Activated CD4-positive, alpha-beta T cell treated with anti-CD3 and anti-CD28 coated beads for 1 hour (primary cell): ENCODE data around the gene AATF.

Experiments used
- DNase-seq: peaks from one replicate; pipeline ENCODE4 v3.0.0-alpha.2; 2020

The AATF gene

GRCh38 chr17:36942631-36943125 is 6.1 kb upstream of the AATF start:
- DNase-seq: no peak

- DNase-seq: no peak
These were observed 5.2 kb upstream of the AATF start for GRCh38 chr17:36943250-36944191.

DNA sequence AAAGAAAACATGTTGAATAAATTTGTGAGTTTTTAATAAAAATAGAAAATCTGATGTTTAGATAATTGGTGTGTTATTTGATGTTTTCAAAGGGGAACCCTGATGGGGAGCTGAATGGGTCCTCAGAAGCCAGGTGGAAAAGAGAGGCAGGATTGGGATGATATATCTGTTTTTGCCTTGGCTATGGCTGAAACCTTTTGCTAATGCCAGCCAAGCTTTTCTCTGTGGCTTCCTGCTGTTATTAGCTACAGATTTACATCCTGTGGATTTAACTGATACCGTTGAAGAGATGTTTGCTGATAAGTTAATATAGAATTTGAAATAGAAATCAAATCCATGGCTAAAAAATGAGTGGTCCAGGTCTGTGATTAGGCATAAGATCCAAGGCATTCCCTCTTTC is 4.2 kb upstream of the AATF start:
- DNase-seq: no peak

DNA sequence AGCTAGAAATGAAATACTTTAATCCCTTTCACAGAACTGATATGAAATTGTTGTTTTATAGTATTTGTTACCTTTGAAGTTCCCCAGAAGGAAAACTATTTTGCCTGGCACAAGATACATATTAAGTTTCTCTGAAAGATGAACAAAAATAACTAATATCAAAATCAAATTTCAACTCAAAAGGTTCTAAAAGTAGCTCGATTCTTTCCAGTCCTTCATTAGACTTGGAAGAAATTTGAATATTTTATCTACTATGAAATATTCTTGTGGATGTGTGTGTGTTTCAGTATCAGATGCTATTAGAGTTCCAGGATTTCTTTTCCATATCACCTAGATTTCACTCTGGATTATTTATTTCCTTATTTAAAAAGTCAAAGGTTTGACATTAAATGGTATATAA is 3.6 kb upstream of the AATF start:
- DNase-seq: no peak

- DNase-seq: no peak
These were observed 2.6 kb upstream of the AATF start for GRCh38 chr17:36945959-36946725.

GRCh38 chr17:36946726-36947091 is 2.0 kb upstream of the AATF start:
- DNase-seq: no peak

- no peak for DNase-seq
These were observed 635 bp upstream of the AATF start for GRCh38 chr17:36947922-36948716.

DNA sequence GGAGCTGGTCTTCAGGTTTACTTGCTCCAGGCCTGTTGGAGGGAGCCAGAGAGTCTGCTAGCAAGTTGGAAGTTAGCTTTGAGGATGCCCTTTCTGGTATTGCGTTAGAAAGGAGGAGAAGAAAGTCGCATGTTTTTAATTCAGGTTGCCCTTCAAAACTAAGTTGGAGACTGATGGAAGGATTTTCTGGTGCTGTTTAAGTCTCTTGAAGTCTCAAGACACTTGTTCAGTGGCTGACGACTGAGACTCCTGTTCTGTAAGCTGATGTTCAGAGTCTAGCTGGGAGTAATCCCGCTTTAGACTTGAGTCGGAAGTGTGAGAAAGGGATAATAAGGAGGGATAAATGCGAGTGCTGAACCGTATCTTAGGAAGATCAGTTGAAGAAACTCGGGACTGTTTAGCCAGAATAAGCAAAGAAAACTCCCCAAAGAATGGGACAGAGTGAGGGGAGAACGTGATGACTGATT is 740 bp downstream of the AATF start:
- no peak for DNase-seq

- no peak for DNase-seq
These were observed 1.3 kb downstream of the AATF start for GRCh38 chr17:36950027-36950426.

- DNase-seq: no peak
These were observed 2.5 kb downstream of the AATF start for GRCh38 chr17:36951084-36951789.

DNA sequence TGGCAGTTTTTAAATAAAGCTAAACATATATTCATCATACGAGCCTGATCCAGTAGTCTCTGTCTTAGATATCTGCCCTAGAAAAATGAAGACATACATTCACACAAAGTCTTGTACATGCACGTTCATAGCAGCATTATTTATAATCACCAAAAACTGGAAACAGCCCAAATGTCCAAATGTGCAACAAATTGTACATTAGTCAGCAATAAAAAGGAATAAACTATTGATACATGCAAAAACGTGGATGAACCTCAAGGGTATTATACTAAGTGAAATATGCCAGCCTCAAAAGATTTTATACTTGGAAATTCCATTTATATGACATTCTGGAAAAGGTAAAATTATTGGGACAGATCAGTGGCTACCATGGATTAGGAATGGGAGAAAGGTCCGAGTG is 22.8 kb downstream of the AATF start:
- DNase-seq: no peak

DNA sequence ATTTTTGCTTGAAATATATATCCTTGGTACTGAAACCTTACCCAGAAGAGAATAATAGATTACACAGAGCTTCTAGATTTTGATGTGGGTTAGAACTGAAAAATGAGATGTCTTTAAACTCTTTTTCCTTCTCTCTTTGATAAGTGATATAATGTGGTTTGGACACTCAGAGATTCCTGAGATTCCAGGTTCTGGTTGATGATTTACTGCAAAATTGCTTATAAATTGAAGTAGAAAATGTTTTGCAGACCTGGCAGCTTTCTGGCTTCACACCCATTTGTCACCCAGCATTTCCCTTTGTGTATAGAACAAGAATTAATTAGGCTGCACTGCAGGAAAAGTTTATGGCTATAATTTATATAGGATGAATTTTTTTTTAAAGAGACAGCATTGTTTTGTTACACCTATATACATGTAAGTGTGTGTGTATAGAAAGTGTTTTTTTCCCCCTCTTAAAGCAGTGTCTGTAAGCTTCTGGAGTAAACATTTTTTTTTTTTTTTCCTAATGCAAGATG is 23.5 kb downstream of the AATF start:
- no peak for DNase-seq

GRCh38 chr17:36972905-36973304 is 24.2 kb downstream of the AATF start:
- no peak for DNase-seq

GRCh38 chr17:36975922-36976515 is 27.3 kb downstream of the AATF start:
- DNase-seq: no peak

GRCh38 chr17:36977066-36977465 is 28.3 kb downstream of the AATF start:
- DNase-seq: no peak

GRCh38 chr17:36977568-36977967 is 28.8 kb downstream of the AATF start:
- DNase-seq: no peak

- DNase-seq: no peak
These were observed 30.2 kb downstream of the AATF start for GRCh38 chr17:36978810-36979564.

DNA sequence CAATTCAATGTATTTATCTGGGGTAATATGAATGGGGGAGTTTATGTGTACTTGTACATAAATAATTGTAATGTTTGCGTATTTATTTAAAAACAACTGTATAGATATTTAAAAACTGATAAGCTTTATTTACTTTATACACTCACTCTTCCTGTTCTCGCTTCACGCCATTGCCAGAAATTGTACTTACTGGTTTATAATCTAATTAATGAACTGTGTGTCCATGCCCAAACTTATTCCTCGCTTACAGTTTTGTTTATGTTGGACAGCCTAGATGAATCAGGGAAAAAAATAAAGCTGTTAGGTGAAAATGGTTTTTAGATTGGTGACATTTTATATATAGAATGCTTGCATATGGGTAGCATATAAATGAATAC is 30.8 kb downstream of the AATF start:
- DNase-seq: no peak

DNA sequence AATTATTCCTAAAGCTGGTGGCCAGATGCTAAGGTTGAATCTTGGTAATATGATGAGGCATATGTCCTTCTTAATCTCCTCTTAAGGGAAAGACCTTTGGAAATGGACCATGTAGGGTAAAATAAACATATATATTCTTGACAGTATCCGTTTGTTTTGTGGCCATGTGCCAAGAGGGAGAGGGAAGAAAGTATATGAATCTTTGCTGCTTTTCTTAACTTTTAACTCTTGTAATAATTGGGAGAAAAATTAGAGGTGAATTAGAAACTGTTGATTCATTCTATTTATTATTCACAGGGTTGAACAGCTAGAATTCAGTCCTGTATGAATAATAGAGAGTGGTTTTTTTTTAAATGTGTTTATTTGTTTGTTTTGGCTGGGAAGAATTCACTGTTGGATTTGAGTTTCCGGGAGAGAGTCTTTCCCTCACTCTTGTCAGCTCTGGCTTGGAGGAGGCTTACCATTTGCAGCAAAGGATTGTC is 31.6 kb downstream of the AATF start:
- no peak for DNase-seq

DNA sequence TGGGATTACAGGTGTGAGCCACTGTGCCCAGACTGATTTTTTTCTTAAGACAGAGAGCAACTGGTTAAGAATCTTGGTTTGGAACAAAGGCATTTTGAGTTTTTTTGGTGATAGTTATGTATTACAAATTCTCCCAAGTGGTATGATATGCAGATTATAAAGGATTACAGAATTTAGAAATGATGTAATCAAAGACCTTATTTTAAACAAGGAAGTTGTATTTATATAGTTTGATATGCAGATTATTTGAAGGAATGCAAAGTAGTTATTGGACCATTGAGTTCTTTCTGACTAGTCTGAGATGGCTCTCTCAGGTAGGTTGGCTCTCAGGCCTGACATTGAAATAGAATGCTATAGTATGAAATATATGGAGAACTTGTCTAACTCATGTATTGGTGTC is 34.9 kb downstream of the AATF start:
- no peak for DNase-seq

- DNase-seq: no peak
These were observed 40.4 kb downstream of the AATF start for GRCh38 chr17:36989173-36989572.
